ENCODE data around the gene ANKS1A.

Gene ANKS1A

DNA sequence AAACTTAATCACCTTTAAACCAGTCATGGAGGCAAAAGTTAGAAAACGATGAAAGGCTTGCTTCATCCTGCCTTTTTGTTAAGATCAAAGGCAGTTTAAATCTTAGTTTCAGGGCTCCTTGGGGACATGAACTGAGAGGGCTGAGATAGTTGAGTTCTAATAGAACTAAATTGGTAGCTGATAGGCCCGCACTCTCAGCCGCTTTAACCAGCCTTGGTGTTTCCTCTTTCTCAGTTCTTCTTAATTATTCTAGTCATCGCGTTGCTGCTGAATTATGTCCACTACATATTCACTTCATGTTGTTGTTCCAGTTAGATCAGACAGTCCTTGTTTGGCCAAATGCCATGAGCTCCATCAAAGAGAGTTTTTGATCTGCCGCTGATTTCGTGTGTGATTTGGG lies 72.5 kb downstream of the ANKS1A start:
- Histone ChIP-seq H3K27ac (ENCODE audit: low read depth, low read length) (no peak overlapping the region), H3K9ac (ENCODE audit: low read length) (no peak overlapping the region), H3K4me1 (ENCODE audit: control insufficient read depth, insufficient read depth, low read length) (no peaks in the 10 kb centered on the region), H3K9me3 (ENCODE audit: control insufficient read depth, insufficient read depth, low read depth, low read length) (no peaks in the 10 kb centered on the region), H3K4me3 (ENCODE audit: low read depth, low read length) (no peak overlapping the region), H3K36me3 (ENCODE audit: control insufficient read depth, insufficient read depth, low read length) (no peaks in the 10 kb centered on the region; the same call in 1 of the 2 replicates), H3K27me3 (ENCODE audit: control insufficient read depth, insufficient read depth, low read length) (no peaks in the 10 kb centered on the region)

DNA sequence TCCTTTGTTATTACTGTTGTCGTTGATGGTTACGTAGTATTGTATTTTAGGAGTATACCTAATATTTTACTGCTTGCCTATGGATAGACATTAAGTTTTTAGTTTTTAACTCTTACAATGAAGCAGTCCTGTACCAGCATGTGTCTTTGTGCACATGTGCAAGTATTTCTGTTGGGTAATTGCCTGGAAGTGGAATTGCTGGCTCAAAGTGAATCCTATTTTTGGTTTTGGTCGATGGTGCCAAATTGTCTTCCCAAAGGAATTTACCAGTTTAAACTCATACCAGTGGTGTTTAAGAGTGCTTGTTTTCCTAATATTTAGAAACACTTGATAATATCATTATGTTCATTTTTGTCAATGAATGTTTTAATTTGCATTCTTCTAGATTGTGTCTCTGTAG lies 75.5 kb downstream of the ANKS1A start:
- H3K9me3 ChIP-seq (ENCODE audit: control insufficient read depth, insufficient read depth, low read depth, low read length): no peaks in the 10 kb centered on the region
- H3K27ac ChIP-seq (ENCODE audit: low read depth, low read length): no peak overlapping the region
- H3K9ac ChIP-seq (ENCODE audit: low read length): no peak overlapping the region
- H3K27me3 ChIP-seq (ENCODE audit: control insufficient read depth, insufficient read depth, low read length): no peaks in the 10 kb centered on the region
- H3K4me1 ChIP-seq (ENCODE audit: control insufficient read depth, insufficient read depth, low read length): no peaks in the 10 kb centered on the region
- H3K4me3 ChIP-seq (ENCODE audit: low read depth, low read length): no peak overlapping the region
- H3K36me3 ChIP-seq (ENCODE audit: control insufficient read depth, insufficient read depth, low read length): peaks cover 2% of the 10 kb centered on the region; the same call in 1 of the 2 replicates

- no peaks in the 10 kb centered on the region for H3K27me3 ChIP-seq (ENCODE audit: control insufficient read depth, insufficient read depth, low read length)
- H3K9me3 ChIP-seq (ENCODE audit: control insufficient read depth, insufficient read depth, low read depth, low read length): no peaks in the 10 kb centered on the region
- no peak overlapping the region for H3K9ac ChIP-seq (ENCODE audit: low read length)
- no peak overlapping the region for H3K27ac ChIP-seq (ENCODE audit: low read depth, low read length)
- H3K4me1 ChIP-seq (ENCODE audit: control insufficient read depth, insufficient read depth, low read length): no peaks in the 10 kb centered on the region
- H3K4me3 ChIP-seq (ENCODE audit: low read depth, low read length): no peak overlapping the region
- H3K36me3 ChIP-seq (ENCODE audit: control insufficient read depth, insufficient read depth, low read length): peaks cover 21% of the 10 kb centered on the region
These were observed 78.4 kb downstream of the ANKS1A start for GRCh38 chr6:34967461-34967860.

GRCh38 chr6:34969662-34970265 lies 80.7 kb downstream of the ANKS1A start:
- no peaks in the 10 kb centered on the region for H3K4me1 ChIP-seq (ENCODE audit: control insufficient read depth, insufficient read depth, low read length)
- H3K36me3 ChIP-seq (ENCODE audit: control insufficient read depth, insufficient read depth, low read length): peaks cover 21% of the 10 kb centered on the region
- no peak overlapping the region for H3K27ac ChIP-seq (ENCODE audit: low read depth, low read length)
- no peak overlapping the region for H3K4me3 ChIP-seq (ENCODE audit: low read depth, low read length)
- H3K9ac ChIP-seq (ENCODE audit: low read length): no peak overlapping the region
- H3K27me3 ChIP-seq (ENCODE audit: control insufficient read depth, insufficient read depth, low read length): no peaks in the 10 kb centered on the region
- H3K9me3 ChIP-seq (ENCODE audit: control insufficient read depth, insufficient read depth, low read depth, low read length): no peaks in the 10 kb centered on the region

DNA sequence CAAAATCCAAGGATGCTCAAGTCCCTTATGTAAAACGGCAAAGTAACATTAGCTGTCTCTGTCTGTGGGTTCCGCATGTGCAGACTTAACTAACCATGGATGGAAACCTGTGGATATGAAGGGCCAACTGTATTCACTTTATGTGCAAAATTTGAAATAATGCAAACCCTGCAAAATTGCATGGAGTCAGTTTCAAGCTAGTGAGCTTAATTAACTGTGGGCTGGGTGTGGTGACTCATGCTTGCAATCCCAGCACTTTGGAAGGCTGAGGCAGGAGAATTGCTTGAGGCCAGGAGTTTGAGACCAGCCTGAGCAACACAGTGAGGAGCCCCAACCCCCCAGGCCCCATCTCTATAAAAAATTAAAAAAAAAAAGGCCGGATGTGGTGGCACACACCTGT lies 81.4 kb downstream of the ANKS1A start:
- Histone ChIP-seq H3K4me1 (ENCODE audit: control insufficient read depth, insufficient read depth, low read length) (no peaks in the 10 kb centered on the region), H3K27ac (ENCODE audit: low read depth, low read length) (no peak overlapping the region), H3K27me3 (ENCODE audit: control insufficient read depth, insufficient read depth, low read length) (no peaks in the 10 kb centered on the region), H3K9me3 (ENCODE audit: control insufficient read depth, insufficient read depth, low read depth, low read length) (no peaks in the 10 kb centered on the region), H3K4me3 (ENCODE audit: low read depth, low read length) (no peak overlapping the region), H3K9ac (ENCODE audit: low read length) (no peak overlapping the region), H3K36me3 (ENCODE audit: control insufficient read depth, insufficient read depth, low read length) (peaks cover 21% of the 10 kb centered on the region)

DNA sequence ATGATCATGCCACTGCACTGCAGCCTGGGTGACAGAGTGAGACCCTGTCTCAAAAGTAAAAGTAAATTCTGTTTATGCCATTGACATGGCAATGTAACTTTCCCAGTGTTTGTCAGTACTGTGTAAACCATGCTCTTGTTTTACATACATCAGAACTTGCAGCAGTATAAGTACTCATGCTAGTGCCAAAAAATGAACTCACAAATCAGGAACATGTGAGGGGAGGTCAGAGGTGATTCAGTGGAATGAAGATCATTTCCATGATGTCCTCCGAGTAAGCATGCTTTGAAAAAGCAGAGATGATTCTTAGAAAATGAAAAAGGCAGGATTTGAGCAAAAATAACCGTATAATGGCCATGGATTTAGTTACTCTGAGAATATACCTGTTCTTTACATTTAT lies 81.9 kb downstream of the ANKS1A start:
- Histone ChIP-seq H3K36me3 (ENCODE audit: control insufficient read depth, insufficient read depth, low read length) (peaks cover 21% of the 10 kb centered on the region), H3K4me1 (ENCODE audit: control insufficient read depth, insufficient read depth, low read length) (no peaks in the 10 kb centered on the region)

DNA sequence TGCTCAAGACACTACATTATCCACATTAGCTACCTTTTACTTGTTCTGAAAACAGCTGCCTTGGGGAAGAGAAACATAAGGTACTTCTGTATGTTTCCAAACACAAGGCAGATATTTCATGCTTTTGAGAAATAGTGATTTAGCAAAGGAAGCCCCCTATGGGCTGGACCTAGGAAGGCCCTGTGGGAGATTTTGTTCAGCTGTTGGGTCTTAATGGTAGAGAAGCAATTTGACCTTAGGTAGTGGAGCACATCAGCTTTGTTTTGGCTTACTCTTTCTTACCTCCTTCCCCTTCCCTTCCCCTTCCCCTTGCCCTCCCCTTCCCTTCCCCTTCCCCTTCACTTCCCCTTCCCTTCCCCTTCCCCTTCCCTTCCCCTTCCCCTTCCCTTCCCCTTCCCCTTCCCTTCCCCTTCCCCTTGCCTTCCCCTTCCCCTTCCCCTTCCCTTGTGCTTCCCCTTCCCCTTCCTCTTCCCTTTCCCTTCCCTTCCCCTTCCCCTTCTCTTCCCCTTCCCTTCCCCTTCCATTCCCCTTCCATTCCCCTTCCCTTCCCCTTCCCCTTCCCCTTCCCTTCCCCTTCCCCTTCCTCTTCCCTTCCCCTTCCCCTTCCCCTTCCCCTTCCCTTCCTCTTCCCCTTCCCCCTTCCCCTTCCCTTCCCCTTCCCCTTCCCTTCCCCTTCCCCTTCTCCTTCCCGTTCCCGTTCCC lies 84.6 kb downstream of the ANKS1A start:
- Histone ChIP-seq H3K36me3 (ENCODE audit: control insufficient read depth, insufficient read depth, low read length) (peaks cover 21% of the 10 kb centered on the region), H3K4me3 (ENCODE audit: low read depth, low read length) (no peak overlapping the region), H3K9ac (ENCODE audit: low read length) (no peak overlapping the region), H3K9me3 (ENCODE audit: control insufficient read depth, insufficient read depth, low read depth, low read length) (no peaks in the 10 kb centered on the region), H3K27ac (ENCODE audit: low read depth, low read length) (no peak overlapping the region), H3K27me3 (ENCODE audit: control insufficient read depth, insufficient read depth, low read length) (no peaks in the 10 kb centered on the region), H3K4me1 (ENCODE audit: control insufficient read depth, insufficient read depth, low read length) (no peaks in the 10 kb centered on the region)

More for the DNA sequence above, 81.9 kb downstream of the ANKS1A start:
- Histone ChIP-seq H3K9ac (ENCODE audit: low read length) (no peak overlapping the region), H3K9me3 (ENCODE audit: control insufficient read depth, insufficient read depth, low read depth, low read length) (no peaks in the 10 kb centered on the region), H3K27me3 (ENCODE audit: control insufficient read depth, insufficient read depth, low read length) (no peaks in the 10 kb centered on the region), H3K27ac (ENCODE audit: low read depth, low read length) (no peak overlapping the region), H3K4me3 (ENCODE audit: low read depth, low read length) (no peak overlapping the region)

DNA sequence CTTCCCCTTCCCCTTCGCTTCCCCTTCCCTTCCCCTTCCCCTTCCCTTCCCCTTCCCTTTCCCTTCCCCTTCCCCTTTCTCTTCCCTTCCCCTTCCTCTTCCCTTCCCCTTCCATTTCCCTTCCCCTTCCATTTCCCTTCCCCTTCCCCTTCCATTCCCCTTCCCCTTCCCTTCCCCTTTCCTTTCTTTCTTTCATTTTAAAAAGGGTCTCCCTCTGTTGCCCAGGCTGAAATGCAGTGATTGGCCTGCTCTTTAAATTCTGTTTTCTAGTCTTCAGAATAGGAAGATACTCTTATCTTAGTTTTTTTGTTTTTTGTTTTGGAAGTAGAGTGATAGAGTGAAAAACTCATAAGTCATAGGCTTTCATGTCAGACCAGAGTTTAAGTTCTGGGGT lies 85.2 kb downstream of the ANKS1A start:
- peaks cover 21% of the 10 kb centered on the region for H3K36me3 ChIP-seq (ENCODE audit: control insufficient read depth, insufficient read depth, low read length)
- H3K9me3 ChIP-seq (ENCODE audit: control insufficient read depth, insufficient read depth, low read depth, low read length): no peaks in the 10 kb centered on the region
- H3K4me1 ChIP-seq (ENCODE audit: control insufficient read depth, insufficient read depth, low read length): no peaks in the 10 kb centered on the region
- H3K9ac ChIP-seq (ENCODE audit: low read length): no peak overlapping the region
- no peak overlapping the region for H3K4me3 ChIP-seq (ENCODE audit: low read depth, low read length)
- no peaks in the 10 kb centered on the region for H3K27me3 ChIP-seq (ENCODE audit: control insufficient read depth, insufficient read depth, low read length)
- no peak overlapping the region for H3K27ac ChIP-seq (ENCODE audit: low read depth, low read length)

DNA sequence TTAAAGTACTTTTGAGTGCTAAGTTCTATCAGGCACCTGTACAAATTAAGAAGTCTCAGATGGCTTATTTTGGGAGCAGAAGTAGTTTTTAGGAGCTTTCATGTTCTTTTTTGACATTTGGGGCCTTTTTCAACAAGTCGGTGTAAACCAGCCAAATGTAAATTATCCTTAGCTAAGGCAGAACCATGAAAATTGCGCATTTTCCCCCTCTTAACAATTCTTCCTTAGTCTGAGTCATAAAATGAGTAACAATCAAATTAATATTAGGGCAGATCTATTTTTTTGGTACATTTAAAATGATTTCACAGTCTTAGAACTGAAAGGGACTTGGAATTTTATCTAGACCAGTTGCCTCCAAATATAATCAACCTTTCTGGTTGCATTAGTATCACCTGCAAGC lies 87.2 kb downstream of the ANKS1A start:
- peaks cover 8% of the 10 kb centered on the region for H3K36me3 ChIP-seq (ENCODE audit: control insufficient read depth, insufficient read depth, low read length)
- no peak overlapping the region for H3K27ac ChIP-seq (ENCODE audit: low read depth, low read length)
- H3K4me3 ChIP-seq (ENCODE audit: low read depth, low read length): no peak overlapping the region
- no peak overlapping the region for H3K9ac ChIP-seq (ENCODE audit: low read length)
- H3K9me3 ChIP-seq (ENCODE audit: control insufficient read depth, insufficient read depth, low read depth, low read length): no peaks in the 10 kb centered on the region
- no peaks in the 10 kb centered on the region for H3K27me3 ChIP-seq (ENCODE audit: control insufficient read depth, insufficient read depth, low read length)
- H3K4me1 ChIP-seq (ENCODE audit: control insufficient read depth, insufficient read depth, low read length): no peaks in the 10 kb centered on the region

DNA sequence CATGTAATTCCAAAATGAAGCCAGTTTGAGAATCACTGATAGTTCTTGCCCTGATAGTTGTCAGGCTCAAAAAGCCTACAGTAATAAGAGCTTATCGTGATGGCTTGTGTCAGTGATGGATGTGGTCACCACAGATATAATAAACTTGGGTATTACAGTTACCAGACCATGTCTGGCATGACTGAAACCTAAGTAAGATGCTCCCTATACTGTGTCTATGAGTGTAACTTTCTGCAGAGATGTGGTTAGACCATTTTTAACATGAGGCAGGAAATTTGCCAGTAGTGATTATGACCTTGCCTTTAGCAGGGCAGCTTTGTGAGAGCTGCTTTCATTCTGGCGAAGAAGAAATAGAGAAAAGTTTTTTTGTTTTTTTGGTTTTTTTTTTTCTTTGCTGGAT lies 90.2 kb downstream of the ANKS1A start:
- Histone ChIP-seq H3K9ac (ENCODE audit: low read length) (no peak overlapping the region), H3K27ac (ENCODE audit: low read depth, low read length) (no peak overlapping the region), H3K9me3 (ENCODE audit: control insufficient read depth, insufficient read depth, low read depth, low read length) (no peaks in the 10 kb centered on the region)

DNA sequence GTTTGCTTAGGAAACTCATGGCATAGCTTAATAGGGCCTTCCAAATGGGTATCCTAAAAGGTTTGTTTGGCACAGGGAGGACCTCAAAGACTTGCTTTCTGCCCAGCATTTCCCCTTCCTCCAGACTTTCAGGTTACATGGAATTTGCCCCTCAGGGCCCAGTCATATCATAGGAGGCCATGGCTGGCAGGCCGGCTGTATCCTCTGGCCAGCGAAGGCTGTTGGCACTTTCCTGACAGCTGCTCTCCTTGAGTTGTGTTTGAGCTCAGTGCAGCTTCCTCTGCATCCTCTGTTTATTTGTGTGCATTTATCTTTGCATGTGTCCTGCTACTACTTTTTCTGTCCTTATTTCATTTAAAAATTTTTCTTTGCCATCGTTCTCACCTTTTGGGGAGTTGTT lies 90.9 kb downstream of the ANKS1A start:
- Histone ChIP-seq H3K4me3 (ENCODE audit: low read depth, low read length) (no peak overlapping the region), H3K4me1 (ENCODE audit: control insufficient read depth, insufficient read depth, low read length) (no peaks in the 10 kb centered on the region), H3K9ac (ENCODE audit: low read length) (no peak overlapping the region), H3K27ac (ENCODE audit: low read depth, low read length) (no peak overlapping the region), H3K36me3 (ENCODE audit: control insufficient read depth, insufficient read depth, low read length) (peaks cover 35% of the 10 kb centered on the region), H3K27me3 (ENCODE audit: control insufficient read depth, insufficient read depth, low read length) (no peaks in the 10 kb centered on the region), H3K9me3 (ENCODE audit: control insufficient read depth, insufficient read depth, low read depth, low read length) (no peaks in the 10 kb centered on the region)

More for the DNA sequence above, 90.2 kb downstream of the ANKS1A start:
- Histone ChIP-seq H3K4me3 (ENCODE audit: low read depth, low read length) (no peak overlapping the region), H3K4me1 (ENCODE audit: control insufficient read depth, insufficient read depth, low read length) (no peaks in the 10 kb centered on the region), H3K27me3 (ENCODE audit: control insufficient read depth, insufficient read depth, low read length) (no peaks in the 10 kb centered on the region), H3K36me3 (ENCODE audit: control insufficient read depth, insufficient read depth, low read length) (peaks cover 28% of the 10 kb centered on the region)

Data from HUES6 (cell line).